ENCODE results near the gene MBOAT2.
"Not testable (repeated sequence)": the region's sequence is repeated elsewhere in the genome, so short reads cannot be mapped to it uniquely, and the experiment has no call there.

Gene MBOAT2

GRCh38 chr2:8974016-8974415 is 29.5 kb downstream of the MBOAT2 start:
- no peaks in the 10 kb centered on the region for H3K27me3 ChIP-seq (ENCODE audit: insufficient read depth, low read length, poor library complexity)
- H2BK15ac ChIP-seq (replicated peaks; ENCODE audit: low read depth): no peak overlapping the region
- DNase-seq: no peak
- H3K27ac ChIP-seq (ENCODE audit: low read depth, low read length): no peak overlapping the region
- no peak overlapping the region for H3K4me3 ChIP-seq (ENCODE audit: low read length)
- peaks cover 13% of the 10 kb centered on the region for H3K79me1 ChIP-seq (ENCODE audit: low read length)
- H2BK120ac ChIP-seq (ENCODE audit: low read depth, low read length): no peak overlapping the region
- no peaks in the 10 kb centered on the region for H3K4me1 ChIP-seq (ENCODE audit: control insufficient read depth, low read depth, low read length)
- H3K36me3 ChIP-seq (ENCODE audit: control insufficient read depth, insufficient read depth, low read length): no peaks in the 10 kb centered on the region
- no peak overlapping the region for H3K9ac ChIP-seq (ENCODE audit: low read length)
- no peak overlapping the region for H3K4ac ChIP-seq (ENCODE audit: low read depth, low read length)
- H2BK5ac ChIP-seq (ENCODE audit: low read length): no peak overlapping the region
- H3K4me2 ChIP-seq (ENCODE audit: low read length): no peak overlapping the region
- no peak overlapping the region for H3K23ac ChIP-seq (ENCODE audit: low read length)
- no CpG with 5 or more reads among the region's 4 CpGs for WGBS (ENCODE audit: extremely low coverage, insufficient coverage, low lambda C conversion rate)
- H3K18ac ChIP-seq (ENCODE audit: low read length): no peak overlapping the region
- no peak overlapping the region for H4K5ac ChIP-seq (ENCODE audit: low read length)
- H4K8ac ChIP-seq (ENCODE audit: low read depth, low read length): no peak overlapping the region
- H2AK5ac ChIP-seq (ENCODE audit: low read length): no peak overlapping the region
- peaks cover 23% of the 10 kb centered on the region for H3K79me2 ChIP-seq (ENCODE audit: control insufficient read depth, insufficient read depth, low read length)
- H3K56ac ChIP-seq (ENCODE audit: low read length): no peak overlapping the region

- no CpG with 5 or more reads among the region's 3 CpGs for WGBS (ENCODE audit: extremely low coverage, insufficient coverage, low lambda C conversion rate)
- H4K5ac ChIP-seq (ENCODE audit: low read length); H3K9ac ChIP-seq (ENCODE audit: low read length); H3K23ac ChIP-seq (ENCODE audit: low read length); H3K4me1 ChIP-seq (ENCODE audit: control insufficient read depth, low read depth, low read length); H2BK5ac ChIP-seq (ENCODE audit: low read length); H2BK120ac ChIP-seq (ENCODE audit: low read depth, low read length); H3K36me3 ChIP-seq (ENCODE audit: control insufficient read depth, insufficient read depth, low read length); H3K79me1 ChIP-seq (ENCODE audit: low read length); H3K27me3 ChIP-seq (ENCODE audit: insufficient read depth, low read length, poor library complexity); H3K4ac ChIP-seq (ENCODE audit: low read depth, low read length); H3K27ac ChIP-seq (ENCODE audit: low read depth, low read length); H3K56ac ChIP-seq (ENCODE audit: low read length); H3K18ac ChIP-seq (ENCODE audit: low read length); H2BK15ac ChIP-seq (replicated peaks; ENCODE audit: low read depth); DNase-seq; H4K8ac ChIP-seq (ENCODE audit: low read depth, low read length); H3K4me3 ChIP-seq (ENCODE audit: low read length); H3K4me2 ChIP-seq (ENCODE audit: low read length); H2AK5ac ChIP-seq (ENCODE audit: low read length): not testable (repeated sequence)
- peaks cover 19% of the 10 kb centered on the region for H3K79me2 ChIP-seq (ENCODE audit: control insufficient read depth, insufficient read depth, low read length)
These were observed 30.5 kb downstream of the MBOAT2 start for GRCh38 chr2:8973017-8973416.

GRCh38 chr2:8972535-8972934 is 30.9 kb downstream of the MBOAT2 start:
- not testable (repeated sequence) for H3K27me3 ChIP-seq (ENCODE audit: insufficient read depth, low read length, poor library complexity); H2BK15ac ChIP-seq (replicated peaks; ENCODE audit: low read depth); H3K27ac ChIP-seq (ENCODE audit: low read depth, low read length); DNase-seq; H3K18ac ChIP-seq (ENCODE audit: low read length); H2BK5ac ChIP-seq (ENCODE audit: low read length); H3K9ac ChIP-seq (ENCODE audit: low read length); H3K56ac ChIP-seq (ENCODE audit: low read length); H3K4me3 ChIP-seq (ENCODE audit: low read length); H2BK120ac ChIP-seq (ENCODE audit: low read depth, low read length); H3K36me3 ChIP-seq (ENCODE audit: control insufficient read depth, insufficient read depth, low read length); H3K4me2 ChIP-seq (ENCODE audit: low read length); H3K79me1 ChIP-seq (ENCODE audit: low read length); H3K4me1 ChIP-seq (ENCODE audit: control insufficient read depth, low read depth, low read length); H3K4ac ChIP-seq (ENCODE audit: low read depth, low read length); H4K5ac ChIP-seq (ENCODE audit: low read length); H4K8ac ChIP-seq (ENCODE audit: low read depth, low read length); H2AK5ac ChIP-seq (ENCODE audit: low read length); H3K23ac ChIP-seq (ENCODE audit: low read length)
- no CpG with 5 or more reads among the region's 1 CpG for WGBS (ENCODE audit: extremely low coverage, insufficient coverage, low lambda C conversion rate)
- H3K79me2 ChIP-seq (ENCODE audit: control insufficient read depth, insufficient read depth, low read length): peaks cover 15% of the 10 kb centered on the region

GRCh38 chr2:8969348-8969747 is 34.1 kb downstream of the MBOAT2 start:
- not testable (repeated sequence) for H2BK5ac ChIP-seq (ENCODE audit: low read length); H3K79me2 ChIP-seq (ENCODE audit: control insufficient read depth, insufficient read depth, low read length); H3K23ac ChIP-seq (ENCODE audit: low read length)

GRCh38 chr2:8966123-8966908 is 37.2 kb downstream of the MBOAT2 start:
- Histone ChIP-seq H3K18ac (ENCODE audit: low read length) (no peak overlapping the region), H2BK120ac (ENCODE audit: low read depth, low read length) (no peak overlapping the region), H2BK5ac (ENCODE audit: low read length) (no peak overlapping the region), H3K4me3 (ENCODE audit: low read length) (no peak overlapping the region), H3K79me2 (ENCODE audit: control insufficient read depth, insufficient read depth, low read length) (peaks cover 12% of the 10 kb centered on the region), H3K79me1 (ENCODE audit: low read length) (peaks cover 14% of the 10 kb centered on the region), H3K36me3 (ENCODE audit: control insufficient read depth, insufficient read depth, low read length) (no peaks in the 10 kb centered on the region), H3K4me1 (ENCODE audit: control insufficient read depth, low read depth, low read length) (no peaks in the 10 kb centered on the region), H3K27me3 (ENCODE audit: insufficient read depth, low read length, poor library complexity) (no peaks in the 10 kb centered on the region), H3K23ac (ENCODE audit: low read length) (no peak overlapping the region), H2BK15ac (replicated peaks; ENCODE audit: low read depth) (no peak overlapping the region), H3K56ac (ENCODE audit: low read length) (no peak overlapping the region), H2AK5ac (ENCODE audit: low read length) (no peak overlapping the region), H3K9ac (ENCODE audit: low read length) (no peak overlapping the region), H3K4ac (ENCODE audit: low read depth, low read length) (no peak overlapping the region), H3K4me2 (ENCODE audit: low read length) (no peak overlapping the region), H4K8ac (ENCODE audit: low read depth, low read length) (no peak overlapping the region), H3K27ac (ENCODE audit: low read depth, low read length) (no peak overlapping the region), H4K5ac (ENCODE audit: low read length) (no peak overlapping the region)
- DNase-seq: no peak
- no CpG with 5 or more reads among the region's 9 CpGs for WGBS (ENCODE audit: extremely low coverage, insufficient coverage, low lambda C conversion rate)

More at GRCh38 chr2:8969348-8969747, 34.1 kb downstream of the MBOAT2 start:
- not testable (repeated sequence) for H3K56ac ChIP-seq (ENCODE audit: low read length); H3K27ac ChIP-seq (ENCODE audit: low read depth, low read length); H2BK120ac ChIP-seq (ENCODE audit: low read depth, low read length); H2BK15ac ChIP-seq (replicated peaks; ENCODE audit: low read depth); DNase-seq; H4K5ac ChIP-seq (ENCODE audit: low read length); H3K4me1 ChIP-seq (ENCODE audit: control insufficient read depth, low read depth, low read length); H3K4me3 ChIP-seq (ENCODE audit: low read length); H3K9ac ChIP-seq (ENCODE audit: low read length); H3K4ac ChIP-seq (ENCODE audit: low read depth, low read length); H3K4me2 ChIP-seq (ENCODE audit: low read length); H3K27me3 ChIP-seq (ENCODE audit: insufficient read depth, low read length, poor library complexity); H3K79me1 ChIP-seq (ENCODE audit: low read length); H2AK5ac ChIP-seq (ENCODE audit: low read length); H3K36me3 ChIP-seq (ENCODE audit: control insufficient read depth, insufficient read depth, low read length); H4K8ac ChIP-seq (ENCODE audit: low read depth, low read length); H3K18ac ChIP-seq (ENCODE audit: low read length)
- no CpG with 5 or more reads among the region's 2 CpGs for WGBS (ENCODE audit: extremely low coverage, insufficient coverage, low lambda C conversion rate)

Data from mesendoderm (in vitro differentiated cells).